SU-DHL-6 (cell line): ENCODE results near the gene GAMT.

Experiments
- CTCF ChIP-seq: fragments of 200-600 bp; sonication (generic); IDR thresholded peaks from one replicate; pipeline ENCODE4 v1.5.1; 2017; ENCODE audit warnings: antibody characterized with exemption, mild to moderate bottlenecking, low read length, moderate library complexity; ENCODE audit not compliant: insufficient read depth, poor library complexity, severe bottlenecking
- EZH2phosphoT487 ChIP-seq: fragments of 200-600 bp; sonication (generic), shearing (Covaris generic); conservative IDR thresholded peaks from 2 replicates; pipeline ENCODE4 v1.6.1; 2018; ENCODE audit warnings: mild to moderate bottlenecking, antibody characterized with exemption, low read length, moderate library complexity, mixed read lengths

GRCh38 chr19:1402411-1403070 lies 1.2 kb upstream of the GAMT start:
- TF ChIP-seq CTCF (no peak), EZH2phosphoT487 (no peak)
